Stomach (tissue), 9 donors: ENCODE results near the gene N4BP3. TPM values are rescaled to one million over a fixed set of nuclear protein-coding genes. Genes with fewer than 3 reads are reported as not detected.
"Not testable (repeated sequence)": the region's sequence is repeated elsewhere in the genome, so short reads cannot be mapped to it uniquely, and the experiment has no call there.

Experiments used
- DNase-seq, 2 donors: peaks; one replicate each; pipeline versions ENCODE4 v3.0.0 to v3.0.0-alpha.2; 2013 to 2019
- H3K27ac ChIP-seq, 5 donors: fragments of 200-600 bp in 4 of 5; sonication (generic) in 4 of 5; one replicate each; pipeline ENCODE4 v1.5.1; 2013 to 2019; ENCODE audit warnings: mild to moderate bottlenecking in 1 of 5, moderate library complexity in 1 of 5
- H3K27me3 ChIP-seq, 3 donors: fragments of 200-600 bp; sonication (generic); one replicate each; pipeline ENCODE4 v1.5.1; 2017 to 2019; ENCODE audit warnings: mixed run types in 1 of 3
- H3K36me3 ChIP-seq, 4 donors: fragments of 200-600 bp; sonication (generic); 1 replicate in 3 of 4; 2 replicates in 1 of 4; pipeline ENCODE4 v1.5.1; 2016 to 2019
- H3K4me1 ChIP-seq, 4 donors: fragments of 200-600 bp; sonication (generic); one replicate each; pipeline ENCODE4 v1.5.1; 2016 to 2019
- H3K4me3 ChIP-seq, 4 donors: fragments of 200-600 bp; sonication (generic) in 3 of 4; one replicate each; pipeline ENCODE4 v1.5.1; 2016 to 2019; ENCODE audit warnings: mild to moderate bottlenecking in 1 of 4
- H3K9me3 ChIP-seq, 4 donors: fragments of 200-600 bp; sonication (generic); one replicate each; pipeline ENCODE4 v1.5.1; 2016 to 2019
- EP300 ChIP-seq: sonication (generic); formaldehyde crosslinking; IDR thresholded peaks from one replicate; pipeline ENCODE4 v1.6.1; 2017; ENCODE audit warnings: antibody characterized with exemption
- POLR2A ChIP-seq, 4 donors: fragments of 450-650 bp; IDR thresholded peaks; one replicate each; pipeline ENCODE4 v1.6.1; 2016; ENCODE audit warnings: antibody characterized with exemption in 4 of 4, control low read depth in 2 of 4, mild to moderate bottlenecking in 1 of 4, moderate library complexity in 1 of 4
- POLR2AphosphoS5 ChIP-seq, 3 donors: sonication (generic); formaldehyde crosslinking; IDR thresholded peaks; one replicate each; pipeline ENCODE4 v1.6.1; 2016; ENCODE audit warnings: antibody characterized with exemption in 3 of 3
- WGBS, 5 donors: extraction: QIAGEN DNeasy Blood & Tissue Kit in 3 of 5; methylation state at CpG; one replicate each; pipeline versions ENCODE4 v1.1.5 to v1.1.7; 2013 to 2018; 5-methylcytosine and 5-hydroxymethylcytosine counted together
- intact Hi-C: fragments of 100-400 bp; cut with DNase I; formaldehyde crosslinking; loops from one replicate; pipeline ENCODE4 v1.15.1; 2023; ENCODE audit warnings: low total_unique reads
- polyA plus RNA-seq, 3 donors: library from polyadenylated mRNA; stranded (reverse); fragments of 200-250 nt; gene quantifications; one replicate each; pipeline ENCODE4 v1.2.3, GENCODE V29; 2013
- total RNA-seq, 5 donors: library from RNA; depleted of rRNA; stranded (reverse); fragments of >200 nt; gene quantifications; one replicate each; pipeline versions ENCODE4 v1.1.0 to v1.2.3, GENCODE V29; 2014 to 2016
- TF ChIP-seq, protein P1 (sequence below), 7 experiments: fragments of 450-650 bp in 4 of 7; fragments of 200-600 bp in 3 of 7; sonication (generic) in 3 of 7; IDR thresholded peaks; one replicate each; pipeline ENCODE4 v1.5.1; 2016 to 2019; ENCODE audit warnings: antibody characterized with exemption in 7 of 7, control low read depth in 2 of 7, mild to moderate bottlenecking in 1 of 7
- donor health status: healthy with polysubstance abuse.
- donor health status: Bipolar disorder and iron deficiency.
- donor health status: healthy.

Gene N4BP3
- total and polyA plus RNA-seq, 8 donors, result 2.6 to 6.1 (median 3.8) TPM; not detected in 1

DNA sequence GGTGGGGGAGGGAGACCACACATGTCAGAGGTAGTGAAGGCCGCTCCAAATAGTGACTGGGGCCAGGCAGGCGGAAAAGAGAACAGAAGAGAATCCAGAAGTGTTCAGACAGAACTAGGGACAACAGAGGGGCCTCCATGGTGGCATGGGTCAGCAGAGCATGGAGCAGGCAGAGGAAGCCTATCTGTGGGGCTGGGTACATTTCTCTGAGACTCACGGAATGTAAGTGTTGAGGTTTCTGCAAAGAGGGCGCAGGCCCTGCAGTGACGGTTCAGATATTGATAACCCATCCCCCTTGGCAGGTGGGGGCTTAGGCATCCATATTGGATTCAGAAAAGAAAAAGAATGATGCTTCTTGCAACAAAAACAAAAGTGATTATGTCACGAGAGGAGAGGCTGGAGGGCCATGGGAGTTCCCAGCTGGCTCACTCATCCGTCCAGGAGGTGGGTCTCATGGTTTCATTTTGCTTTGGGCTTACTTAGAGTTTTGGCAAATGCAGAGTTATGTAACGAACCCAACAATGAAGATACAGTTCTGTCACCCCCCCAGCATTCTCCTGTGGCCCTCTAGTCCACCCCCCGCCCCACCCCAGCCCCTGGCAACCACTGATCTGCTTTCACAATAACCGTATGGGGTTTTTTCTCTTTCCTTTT lies 12.0 kb downstream of the N4BP3 start:
- intact Hi-C loops, result no loop called here
- DNase-seq, result no peak
- WGBS, 5 donors, result 77 to 90% (median 86%) methylated on average over 10 of the region's 10 CpGs
- Histone ChIP-seq H3K27me3 (peaks cover 0 to 10% (median 0%) of the 10 kb centered on the region in 3 donors), H3K4me1 (peaks cover 12 to 50% (median 37%) of the 10 kb centered on the region in 4 donors), H3K27ac (no peak overlapping the region), H3K36me3 (peaks cover 0 to 10% (median 2%) of the 10 kb centered on the region in 4 donors), H3K9me3 (no peaks in the 10 kb centered on the region), H3K4me3 (no peak overlapping the region)
- no peak for TF ChIP-seq POLR2A (IDR thresholded peaks at IDR 0.05)
- no peak for TF ChIP-seq EP300
- TF ChIP-seq POLR2AphosphoS5 (IDR thresholded peaks at IDR 0.05), result no peak
- TF ChIP-seq, protein P1, sequence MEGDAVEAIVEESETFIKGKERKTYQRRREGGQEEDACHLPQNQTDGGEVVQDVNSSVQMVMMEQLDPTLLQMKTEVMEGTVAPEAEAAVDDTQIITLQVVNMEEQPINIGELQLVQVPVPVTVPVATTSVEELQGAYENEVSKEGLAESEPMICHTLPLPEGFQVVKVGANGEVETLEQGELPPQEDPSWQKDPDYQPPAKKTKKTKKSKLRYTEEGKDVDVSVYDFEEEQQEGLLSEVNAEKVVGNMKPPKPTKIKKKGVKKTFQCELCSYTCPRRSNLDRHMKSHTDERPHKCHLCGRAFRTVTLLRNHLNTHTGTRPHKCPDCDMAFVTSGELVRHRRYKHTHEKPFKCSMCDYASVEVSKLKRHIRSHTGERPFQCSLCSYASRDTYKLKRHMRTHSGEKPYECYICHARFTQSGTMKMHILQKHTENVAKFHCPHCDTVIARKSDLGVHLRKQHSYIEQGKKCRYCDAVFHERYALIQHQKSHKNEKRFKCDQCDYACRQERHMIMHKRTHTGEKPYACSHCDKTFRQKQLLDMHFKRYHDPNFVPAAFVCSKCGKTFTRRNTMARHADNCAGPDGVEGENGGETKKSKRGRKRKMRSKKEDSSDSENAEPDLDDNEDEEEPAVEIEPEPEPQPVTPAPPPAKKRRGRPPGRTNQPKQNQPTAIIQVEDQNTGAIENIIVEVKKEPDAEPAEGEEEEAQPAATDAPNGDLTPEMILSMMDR (IDR thresholded peaks at IDR 0.05), result no peak

DNA sequence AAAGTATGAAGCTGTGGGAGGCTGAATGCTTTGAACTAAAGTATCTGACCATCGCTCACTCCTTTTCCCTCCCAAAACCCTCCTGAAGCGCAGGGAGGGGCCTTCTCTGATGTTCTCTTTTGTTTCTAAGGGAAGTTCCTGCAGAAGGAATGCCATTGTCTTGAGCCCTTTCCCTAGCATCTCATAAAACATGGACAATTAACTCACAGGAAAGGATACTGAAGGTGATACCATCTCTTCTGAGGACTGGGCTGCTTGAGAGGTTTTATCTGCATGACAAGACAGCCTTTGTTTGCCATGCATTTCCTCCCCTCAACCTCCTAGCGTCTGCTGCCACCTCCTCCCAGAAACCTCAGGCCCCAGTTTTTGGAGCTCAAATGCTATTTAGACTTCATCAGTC lies 13.2 kb downstream of the N4BP3 start:
- no peak overlapping the region for H3K27ac ChIP-seq
- H3K27me3 ChIP-seq, result peaks cover 0 to 6% (median 0%) of the 10 kb centered on the region in 3 donors
- intact Hi-C loops, result no loop called here
- no peak overlapping the region for H3K4me3 ChIP-seq
- no peak for DNase-seq
- H3K4me1 ChIP-seq, result peaks cover 6 to 42% (median 31%) of the 10 kb centered on the region in 4 donors
- WGBS, 5 donors, result 72 to 89% (median 79%) methylated on average over 3 of the region's 3 CpGs
- H3K36me3 ChIP-seq, result peaks cover 0 to 8% (median 2%) of the 10 kb centered on the region in 4 donors
- no peaks in the 10 kb centered on the region for H3K9me3 ChIP-seq
- TF ChIP-seq POLR2A (IDR thresholded peaks at IDR 0.05) (no peak), EP300 (no peak), POLR2AphosphoS5 (IDR thresholded peaks at IDR 0.05) (no peak)
- TF ChIP-seq, protein P1 (IDR thresholded peaks at IDR 0.05), result no peak

DNA sequence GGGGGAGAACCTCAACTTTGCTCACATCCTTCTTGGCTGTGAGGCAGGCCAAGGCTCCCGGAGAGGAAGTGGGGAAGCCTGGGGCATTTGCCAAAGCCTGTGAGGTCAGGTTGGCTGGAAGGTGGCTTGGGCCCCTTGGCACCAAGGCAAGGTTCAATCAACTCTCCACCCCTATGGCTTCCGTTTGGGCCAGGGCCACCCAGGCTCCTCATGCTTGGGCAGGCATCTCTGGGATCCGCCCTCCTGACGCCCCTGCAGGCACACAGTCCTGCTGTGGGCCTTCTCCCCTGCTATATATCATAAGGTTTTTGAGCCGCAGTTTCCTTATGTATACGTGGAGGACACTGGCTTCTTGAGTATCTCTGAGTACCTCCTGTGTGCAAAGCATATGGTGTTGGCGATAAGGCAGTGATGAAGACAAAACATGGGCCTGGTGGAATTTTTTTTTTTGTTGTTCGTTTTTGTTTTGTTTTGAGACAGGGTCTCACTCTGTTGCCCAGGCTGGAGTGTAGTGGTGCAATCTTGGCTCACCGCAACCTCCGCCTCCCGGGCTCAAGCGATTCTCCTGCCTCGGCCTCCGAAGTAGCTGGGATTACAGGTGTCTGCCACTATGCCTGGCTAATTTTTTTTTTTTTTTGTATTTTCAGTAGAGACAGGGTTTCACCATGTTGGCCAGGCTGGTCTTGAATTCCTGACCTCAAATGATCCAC lies 14.1 kb downstream of the N4BP3 start:
- WGBS, 5 donors, result 75 to 79% (median 76%) methylated on average over 13 to 14 of the region's 14 CpGs
- H3K9me3 ChIP-seq, H3K36me3 ChIP-seq, H3K4me3 ChIP-seq, H3K27me3 ChIP-seq, DNase-seq, H3K27ac ChIP-seq, intact Hi-C loops: not testable (repeated sequence)
- H3K4me1 ChIP-seq, result peaks cover 10 to 43% (median 33%) of the 10 kb centered on the region in 4 donors

DNA sequence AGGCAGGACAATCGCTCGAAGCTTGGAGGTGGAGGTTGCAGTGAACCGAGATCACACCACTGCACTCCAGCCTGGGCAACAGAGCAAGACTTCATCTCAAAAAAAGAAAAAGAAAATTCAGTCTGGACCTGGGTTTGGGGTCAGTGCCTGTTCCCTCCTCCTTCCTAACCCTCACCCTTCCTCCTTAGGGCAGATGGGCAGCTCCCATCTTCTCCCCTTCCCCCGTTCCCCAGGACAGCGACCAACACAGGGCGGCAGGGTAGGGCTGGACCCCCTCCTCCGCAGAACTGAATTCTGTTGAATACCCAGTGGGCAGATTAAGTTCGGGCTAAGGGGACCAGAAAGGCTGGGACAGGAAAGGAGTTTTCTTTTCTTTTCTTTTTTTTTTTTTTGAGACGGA lies 16.0 kb downstream of the N4BP3 start:
- Histone ChIP-seq H3K4me1 (peaks cover 10 to 34% (median 25%) of the 10 kb centered on the region in 4 donors), H3K27ac (no peak overlapping the region), H3K36me3 (peaks cover 5 to 12% (median 10%) of the 10 kb centered on the region in 4 donors), H3K9me3 (no peaks in the 10 kb centered on the region), H3K4me3 (no peak overlapping the region), H3K27me3 (no peaks in the 10 kb centered on the region)
- TF ChIP-seq, protein P1 (IDR thresholded peaks at IDR 0.05), result no peak
- DNase-seq, result no peak
- intact Hi-C loops, result no loop called here
- WGBS, 5 donors, result 90 to 96% (median 94%) methylated on average over 8 to 9 of the region's 9 CpGs

DNA sequence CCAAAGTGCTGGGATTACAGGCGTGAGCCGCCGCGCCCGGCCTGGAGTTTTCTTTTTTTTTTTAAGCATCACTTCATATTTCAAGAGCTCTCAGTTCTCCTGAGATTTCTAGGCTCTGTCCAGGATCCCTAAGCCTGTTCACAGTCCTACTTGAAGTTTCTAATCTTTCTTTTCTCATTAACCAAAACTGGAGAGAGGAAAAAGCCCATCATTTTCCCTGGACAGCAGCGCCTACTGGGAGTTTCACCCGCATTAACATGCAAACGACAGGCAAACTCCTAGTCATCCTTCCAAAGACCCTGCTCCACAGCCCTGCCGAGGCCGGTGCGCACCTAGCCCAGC lies 16.9 kb downstream of the N4BP3 start:
- peak overlapping the region; percentile 90 to 98 (median 96) for H3K27ac ChIP-seq
- peaks cover 5 to 20% (median 18%) of the 10 kb centered on the region in 4 donors for H3K36me3 ChIP-seq
- DNase-seq, intact Hi-C loops, H3K9me3 ChIP-seq, H3K27me3 ChIP-seq: not testable (repeated sequence)
- 6 to 10% (median 9%) methylated on average over 11 of the region's 11 CpGs for WGBS, 5 donors
- peaks cover 10 to 30% (median 18%) of the 10 kb centered on the region in 4 donors for H3K4me1 ChIP-seq
- H3K4me3 ChIP-seq, result peak overlapping the region; percentile 73 to 98 (median 88)
